HEK293 (cell line): ENCODE measurements around the gene DNMBP.

Source experiments
- ELK4 ChIP-seq: IDR thresholded peaks from 2 replicates; pipeline ENCODE4 v1.6.1; 2011; ENCODE audit warnings: mild to moderate bottlenecking, low read depth, low read length, borderline replicate concordance
- PRDM6 ChIP-seq: fragments of 450-650 bp; formaldehyde crosslinking; IDR thresholded peaks from 2 replicates; pipeline ENCODE4 v1.5.1; 2017; ENCODE audit warnings: missing biosample characterization, missing genetic modification characterization
- TSHZ1 ChIP-seq: fragments of 450-650 bp; formaldehyde crosslinking; IDR thresholded peaks from 2 replicates; pipeline ENCODE4 v1.5.1; 2016; ENCODE audit warnings: missing biosample characterization, missing genetic modification characterization, borderline replicate concordance
- ZNF202 ChIP-seq: fragments of 450-650 bp; formaldehyde crosslinking; IDR thresholded peaks from 2 replicates; pipeline ENCODE4 v1.5.1; 2016; ENCODE audit warnings: missing biosample characterization, missing genetic modification characterization, borderline replicate concordance
- ZNF362 ChIP-seq: fragments of 450-650 bp; formaldehyde crosslinking; IDR thresholded peaks from 2 replicates; pipeline ENCODE4 v1.5.1; 2016; ENCODE audit warnings: missing biosample characterization, missing genetic modification characterization
- ZNF394 ChIP-seq: fragments of 450-650 bp; formaldehyde crosslinking; IDR thresholded peaks from 2 replicates; pipeline ENCODE4 v1.5.1; 2016; ENCODE audit warnings: missing biosample characterization, missing genetic modification characterization, mild to moderate bottlenecking, moderate library complexity, borderline replicate concordance
- ZNF513 ChIP-seq: fragments of 450-650 bp; IDR thresholded peaks from 2 replicates; pipeline ENCODE4 v1.5.1; 2018; ENCODE audit warnings: missing biosample characterization, missing genetic modification characterization
- ZNF571 ChIP-seq: fragments of 450-650 bp; formaldehyde crosslinking; IDR thresholded peaks from 2 replicates; pipeline ENCODE4 v1.5.0; 2017; ENCODE audit warnings: missing biosample characterization, missing genetic modification characterization
- ZNF600 ChIP-seq: fragments of 450-650 bp; formaldehyde crosslinking; IDR thresholded peaks from 2 replicates; pipeline ENCODE4 v1.5.1; 2016; ENCODE audit warnings: missing biosample characterization, missing genetic modification characterization
- ZSCAN23 ChIP-seq: fragments of 450-650 bp; formaldehyde crosslinking; IDR thresholded peaks from 2 replicates; pipeline ENCODE4 v1.5.1; 2016; ENCODE audit warnings: missing biosample characterization, missing genetic modification characterization
- ZXDB ChIP-seq: fragments of 450-650 bp; formaldehyde crosslinking; IDR thresholded peaks from 2 replicates; pipeline ENCODE4 v1.5.1; 2016; ENCODE audit warnings: missing biosample characterization, missing genetic modification characterization
- TF ChIP-seq, protein P1 (sequence below): fragments of 450-650 bp; formaldehyde crosslinking; IDR thresholded peaks from 2 replicates; pipeline ENCODE4 v1.5.1; 2017; ENCODE audit warnings: missing biosample characterization, missing genetic modification characterization
- TF ChIP-seq, protein P2 (sequence below): fragments of 450-650 bp; formaldehyde crosslinking; IDR thresholded peaks from 2 replicates; pipeline ENCODE4 v1.5.1; 2016; ENCODE audit warnings: missing biosample characterization, missing genetic modification characterization

Gene DNMBP

DNA sequence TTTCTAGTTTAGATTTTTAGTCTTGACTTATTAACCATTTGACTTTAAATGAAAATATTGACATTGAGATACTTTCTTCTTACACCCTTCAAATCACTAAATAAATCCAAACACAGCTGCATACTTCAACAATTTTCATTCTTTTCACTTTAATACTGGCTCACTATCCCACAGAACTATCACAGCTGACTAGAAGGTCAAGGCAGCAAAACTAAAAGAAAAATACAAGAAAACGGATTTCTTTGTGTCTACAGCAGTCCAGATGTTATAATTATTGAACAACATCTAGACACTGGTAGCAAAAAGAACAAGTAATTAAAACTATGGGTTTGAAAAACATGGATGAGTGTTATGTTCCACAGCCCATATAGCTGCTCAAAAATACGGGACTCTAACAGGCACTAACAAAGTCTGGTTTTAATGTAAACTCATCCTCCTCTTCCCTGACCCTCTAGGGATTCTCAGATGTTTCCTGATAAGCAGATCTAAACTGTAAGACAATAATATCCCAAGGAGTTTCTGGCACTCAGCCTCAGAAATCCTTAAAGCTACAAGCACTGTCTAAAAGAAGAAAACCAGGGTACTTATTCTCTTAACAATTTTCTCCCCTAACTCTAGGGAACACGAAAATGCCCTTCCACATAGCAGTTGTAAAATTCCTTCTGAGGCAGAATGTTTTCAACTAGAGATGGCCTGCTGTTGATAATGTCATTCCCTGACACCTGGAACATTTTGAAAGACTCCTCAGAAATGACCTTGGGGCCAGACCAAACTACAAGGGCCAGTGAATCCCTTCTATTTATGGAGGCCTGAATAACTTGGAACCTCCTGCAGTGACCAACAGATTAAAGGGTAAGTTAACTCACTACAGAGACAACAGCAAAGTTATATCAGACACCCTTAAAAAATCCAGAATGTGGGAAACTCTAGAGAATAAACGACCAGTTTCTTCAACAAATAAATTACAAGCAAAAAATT, 12.8 kb downstream of the DNMBP start (continued):
- TF ChIP-seq, protein P1, sequence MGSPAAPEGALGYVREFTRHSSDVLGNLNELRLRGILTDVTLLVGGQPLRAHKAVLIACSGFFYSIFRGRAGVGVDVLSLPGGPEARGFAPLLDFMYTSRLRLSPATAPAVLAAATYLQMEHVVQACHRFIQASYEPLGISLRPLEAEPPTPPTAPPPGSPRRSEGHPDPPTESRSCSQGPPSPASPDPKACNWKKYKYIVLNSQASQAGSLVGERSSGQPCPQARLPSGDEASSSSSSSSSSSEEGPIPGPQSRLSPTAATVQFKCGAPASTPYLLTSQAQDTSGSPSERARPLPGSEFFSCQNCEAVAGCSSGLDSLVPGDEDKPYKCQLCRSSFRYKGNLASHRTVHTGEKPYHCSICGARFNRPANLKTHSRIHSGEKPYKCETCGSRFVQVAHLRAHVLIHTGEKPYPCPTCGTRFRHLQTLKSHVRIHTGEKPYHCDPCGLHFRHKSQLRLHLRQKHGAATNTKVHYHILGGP (tag by site-specific recombination) = peak; percentile 85
- TF ChIP-seq ZNF571 (tag by site-specific recombination) (no peak), ZSCAN23 (tag by site-specific recombination) (no peak), ELK4 (no peak), TSHZ1 (tag by site-specific recombination) (no peak), PRDM6 (tag by site-specific recombination) (peak; percentile 39; the same call in 1 of the 2 replicates), ZNF394 (tag by site-specific recombination) (no peak), ZXDB (tag by site-specific recombination) (0 out of 2 replicates have a peak, but pooled peaks have one; percentile 32), ZNF362 (tag by site-specific recombination) (no peak), ZNF202 (tag by site-specific recombination) (no peak), ZNF600 (tag by site-specific recombination) (no peak), ZNF513 (peak; percentile 58)
- TF ChIP-seq, protein P2, sequence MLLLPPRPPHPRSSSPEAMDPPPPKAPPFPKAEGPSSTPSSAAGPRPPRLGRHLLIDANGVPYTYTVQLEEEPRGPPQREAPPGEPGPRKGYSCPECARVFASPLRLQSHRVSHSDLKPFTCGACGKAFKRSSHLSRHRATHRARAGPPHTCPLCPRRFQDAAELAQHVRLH (tag by site-specific recombination) = no peak
